Smooth muscle cell (in vitro differentiated cells): ENCODE data around the gene STH. TPM values are rescaled to one million over a fixed set of nuclear protein-coding genes. Genes with fewer than 3 reads are reported as not detected.

Experiments
- DNase-seq: peaks from one replicate; lab custom pipeline; 2025; ENCODE audit not compliant: unreplicated experiment; lab: John Stamatoyannopoulos, UW
- H2AFZ ChIP-seq: fragments of 200-600 bp; sonication (generic); 2 replicates; pipeline ENCODE4 v1.6.0; 2016; ENCODE audit warnings: antibody characterized with exemption, low read depth, mild to moderate bottlenecking
- H3F3A ChIP-seq: fragments of 200-600 bp; sonication (generic); 2 replicates; pipeline ENCODE4 v1.6.0; 2017; ENCODE audit warnings: antibody characterized with exemption, low read depth
- H3K27ac ChIP-seq: fragments of 200-600 bp; sonication (generic); 2 replicates; pipeline ENCODE4 v1.5.1; 2016; ENCODE audit warnings: low read depth, mild to moderate bottlenecking
- H3K27me3 ChIP-seq: fragments of 200-600 bp; sonication (generic); 2 replicates; pipeline ENCODE4 v1.6.1; 2016; ENCODE audit warnings: low read depth, mild to moderate bottlenecking
- H3K36me3 ChIP-seq: fragments of 200-600 bp; sonication (generic); 2 replicates; pipeline ENCODE4 v1.5.1; 2016; ENCODE audit warnings: low read depth
- H3K4me1 ChIP-seq: fragments of 200-600 bp; sonication (generic); 2 replicates; pipeline ENCODE4 v1.5.1; 2016; ENCODE audit warnings: low read depth
- H3K4me2 ChIP-seq: fragments of 200-600 bp; sonication (generic); 2 replicates; pipeline ENCODE4 v1.6.0; 2016; ENCODE audit warnings: mild to moderate bottlenecking
- H3K4me3 ChIP-seq: fragments of 200-600 bp; sonication (generic); 2 replicates; pipeline ENCODE4 v1.5.1; 2016; ENCODE audit warnings: mild to moderate bottlenecking
- H3K79me2 ChIP-seq: fragments of 200-600 bp; sonication (generic); 2 replicates; pipeline ENCODE4 v1.6.0; 2016; ENCODE audit warnings: low read depth, mild to moderate bottlenecking
- H3K9ac ChIP-seq: fragments of 200-600 bp; sonication (generic); 2 replicates; pipeline ENCODE4 v1.6.0; 2016; ENCODE audit warnings: low read depth
- H3K9me3 ChIP-seq: fragments of 200-600 bp; sonication (generic); replicated peaks from 2 replicates; pipeline ENCODE4 v1.5.1; 2016; ENCODE audit warnings: low read depth
- H4K20me1 ChIP-seq: fragments of 200-600 bp; sonication (generic); 2 replicates; pipeline ENCODE4 v1.6.0; 2016; ENCODE audit warnings: low read depth
- WGBS: methylation state at CpG from one replicate; pipeline ENCODE4 v1.1.7; 2016; ENCODE audit warnings: low lambda C conversion rate; 5-methylcytosine and 5-hydroxymethylcytosine counted together
- polyA plus RNA-seq: library from polyadenylated mRNA; unstranded; fragments of >200 nt; fragmentation: Nextera tagmentation; extraction: Ambion mirVana; gene quantifications from 2 replicates; pipeline ENCODE4 v1.2.1, GENCODE V29; 2016
- total RNA-seq: library from RNA; depleted of rRNA; stranded (reverse); fragments of >200 nt; gene quantifications from 2 replicates; pipeline ENCODE4 v1.2.3, GENCODE V29; 2014
- TF ChIP-seq, protein P1 (sequence below): fragments of 200-600 bp; sonication (generic); IDR thresholded peaks from 2 replicates; pipeline ENCODE4 v1.5.1; 2017; ENCODE audit warnings: borderline replicate concordance, mild to moderate bottlenecking, antibody characterized with exemption; ENCODE audit not compliant: insufficient read depth, poor library complexity, severe bottlenecking

The STH gene
- total and polyA plus RNA-seq, 2 experiments from 2014 or later: not detected

GRCh38 chr17:46031440-46031839 lies 32.4 kb downstream of the STH start:
- no peaks in the 10 kb centered on the region for H3F3A ChIP-seq
- no peaks in the 10 kb centered on the region for H3K27me3 ChIP-seq
- no peak overlapping the region for H3K4me2 ChIP-seq
- no peak overlapping the region for H3K4me3 ChIP-seq
- TF ChIP-seq, protein P1, sequence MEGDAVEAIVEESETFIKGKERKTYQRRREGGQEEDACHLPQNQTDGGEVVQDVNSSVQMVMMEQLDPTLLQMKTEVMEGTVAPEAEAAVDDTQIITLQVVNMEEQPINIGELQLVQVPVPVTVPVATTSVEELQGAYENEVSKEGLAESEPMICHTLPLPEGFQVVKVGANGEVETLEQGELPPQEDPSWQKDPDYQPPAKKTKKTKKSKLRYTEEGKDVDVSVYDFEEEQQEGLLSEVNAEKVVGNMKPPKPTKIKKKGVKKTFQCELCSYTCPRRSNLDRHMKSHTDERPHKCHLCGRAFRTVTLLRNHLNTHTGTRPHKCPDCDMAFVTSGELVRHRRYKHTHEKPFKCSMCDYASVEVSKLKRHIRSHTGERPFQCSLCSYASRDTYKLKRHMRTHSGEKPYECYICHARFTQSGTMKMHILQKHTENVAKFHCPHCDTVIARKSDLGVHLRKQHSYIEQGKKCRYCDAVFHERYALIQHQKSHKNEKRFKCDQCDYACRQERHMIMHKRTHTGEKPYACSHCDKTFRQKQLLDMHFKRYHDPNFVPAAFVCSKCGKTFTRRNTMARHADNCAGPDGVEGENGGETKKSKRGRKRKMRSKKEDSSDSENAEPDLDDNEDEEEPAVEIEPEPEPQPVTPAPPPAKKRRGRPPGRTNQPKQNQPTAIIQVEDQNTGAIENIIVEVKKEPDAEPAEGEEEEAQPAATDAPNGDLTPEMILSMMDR: no peak
- H2AFZ ChIP-seq: no peak overlapping the region
- H4K20me1 ChIP-seq: peaks cover 37% of the 10 kb centered on the region
- DNase-seq: no peak
- peaks cover 7% of the 10 kb centered on the region for H3K4me1 ChIP-seq
- no peak overlapping the region for H3K9ac ChIP-seq
- no peak overlapping the region for H3K27ac ChIP-seq
- H3K79me2 ChIP-seq: no peaks in the 10 kb centered on the region
- no peaks in the 10 kb centered on the region for H3K9me3 ChIP-seq
- WGBS: 97% methylated on average over 16 of the region's 16 CpGs
- H3K36me3 ChIP-seq: no peaks in the 10 kb centered on the region

DNA sequence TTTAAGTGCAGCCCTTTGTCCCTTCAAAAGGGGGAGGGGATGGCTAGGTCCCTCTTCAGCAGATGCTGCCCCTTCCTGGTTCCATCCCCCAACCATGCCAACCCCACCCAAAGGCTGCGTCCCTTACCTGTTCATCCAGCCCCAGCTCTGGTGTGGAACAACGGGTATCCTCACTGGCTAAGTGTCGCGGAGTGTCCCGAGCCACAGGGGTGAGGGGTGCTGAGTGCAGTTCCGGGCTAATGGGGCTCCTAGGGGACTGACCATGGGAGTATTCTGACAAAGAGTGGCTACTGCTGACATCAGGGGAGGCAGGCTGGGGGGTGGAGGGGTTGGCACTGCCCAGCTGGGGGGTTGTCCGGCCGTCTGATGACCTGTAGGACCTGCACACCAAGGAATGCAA lies 32.9 kb downstream of the STH start:
- WGBS: 100% methylated on average over 8 of the region's 8 CpGs
- TF ChIP-seq, protein P1: no peak
- H3K27me3 ChIP-seq: no peaks in the 10 kb centered on the region
- no peaks in the 10 kb centered on the region for H3K79me2 ChIP-seq
- no peak overlapping the region for H2AFZ ChIP-seq
- H3K9me3 ChIP-seq: no peaks in the 10 kb centered on the region
- no peak overlapping the region for H3K9ac ChIP-seq
- H3K4me2 ChIP-seq: no peak overlapping the region
- DNase-seq: no peak
- no peak overlapping the region for H3K27ac ChIP-seq
- H3K4me1 ChIP-seq: peaks cover 7% of the 10 kb centered on the region
- H4K20me1 ChIP-seq: peaks cover 38% of the 10 kb centered on the region
- no peaks in the 10 kb centered on the region for H3F3A ChIP-seq
- peaks cover 2% of the 10 kb centered on the region for H3K36me3 ChIP-seq
- no peak overlapping the region for H3K4me3 ChIP-seq

DNA sequence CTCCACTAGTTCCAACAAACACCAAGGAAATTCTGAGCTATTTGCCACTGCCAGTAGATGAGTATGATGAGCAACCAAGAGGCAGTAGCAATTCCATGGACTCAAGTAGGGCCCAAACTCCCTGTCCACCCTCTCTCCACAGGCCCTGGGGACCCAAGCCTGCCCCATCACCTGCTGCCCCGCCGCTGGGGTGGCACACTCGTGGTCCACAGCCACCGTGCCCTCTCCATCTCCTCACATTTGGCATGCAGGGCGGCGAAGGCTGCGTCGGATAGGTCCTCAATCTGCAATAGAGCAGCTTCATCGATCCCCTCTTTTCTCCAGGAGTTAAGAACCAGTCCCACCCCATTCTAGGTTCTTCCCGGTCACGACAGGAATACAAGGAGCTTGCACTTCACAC lies 33.9 kb downstream of the STH start:
- no peak overlapping the region for H3K4me3 ChIP-seq
- peaks cover 7% of the 10 kb centered on the region for H3K4me1 ChIP-seq
- TF ChIP-seq, protein P1: no peak
- no peak overlapping the region for H3K4me2 ChIP-seq
- WGBS: 85% methylated on average over 11 of the region's 11 CpGs
- peaks cover 11% of the 10 kb centered on the region for H3K36me3 ChIP-seq
- H3K9ac ChIP-seq: no peak overlapping the region
- peaks cover 47% of the 10 kb centered on the region for H4K20me1 ChIP-seq
- no peak overlapping the region for H3K27ac ChIP-seq
- no peaks in the 10 kb centered on the region for H3F3A ChIP-seq
- no peak for DNase-seq
- no peaks in the 10 kb centered on the region for H3K9me3 ChIP-seq
- H2AFZ ChIP-seq: no peak overlapping the region
- H3K27me3 ChIP-seq: no peaks in the 10 kb centered on the region
- H3K79me2 ChIP-seq: no peaks in the 10 kb centered on the region

DNA sequence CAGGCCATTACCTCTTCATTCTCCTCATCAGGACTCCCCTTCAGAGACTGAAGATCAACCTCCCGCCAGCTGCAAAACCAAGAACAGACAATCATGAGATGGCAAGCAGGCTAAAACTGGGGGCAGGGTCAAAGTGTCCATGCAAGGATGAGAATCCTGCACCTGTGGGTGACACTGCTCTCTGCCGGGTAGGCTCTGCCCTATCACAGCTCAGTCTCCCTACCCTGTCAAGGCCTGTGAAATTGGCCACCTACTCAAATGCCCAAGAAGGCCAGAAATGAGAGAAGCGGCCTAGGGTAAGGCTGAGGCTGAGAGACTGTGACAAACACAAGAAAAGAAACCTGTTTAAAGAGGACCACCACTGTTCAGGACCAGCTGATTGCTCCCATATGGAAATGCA lies 34.3 kb downstream of the STH start:
- no peak for DNase-seq
- peaks cover 43% of the 10 kb centered on the region for H4K20me1 ChIP-seq
- 96% methylated on average over 3 of the region's 3 CpGs for WGBS
- no peaks in the 10 kb centered on the region for H3K79me2 ChIP-seq
- no peak overlapping the region for H3K9ac ChIP-seq
- H3K4me3 ChIP-seq: no peak overlapping the region
- TF ChIP-seq, protein P1: no peak
- no peaks in the 10 kb centered on the region for H3K9me3 ChIP-seq
- H3K4me1 ChIP-seq: peaks cover 7% of the 10 kb centered on the region
- no peak overlapping the region for H3K27ac ChIP-seq
- peaks cover 15% of the 10 kb centered on the region for H3K36me3 ChIP-seq
- no peak overlapping the region for H3K4me2 ChIP-seq
- no peak overlapping the region for H2AFZ ChIP-seq
- H3K27me3 ChIP-seq: no peaks in the 10 kb centered on the region
- no peaks in the 10 kb centered on the region for H3F3A ChIP-seq
